Spinal cord (tissue), 10 donors: ENCODE results near the gene PDE10A. TPM values are rescaled to one million over a fixed set of nuclear protein-coding genes. Genes with fewer than 3 reads are reported as not detected.
"Not testable (repeated sequence)": the region's sequence is repeated elsewhere in the genome, so short reads cannot be mapped to it uniquely, and the experiment has no call there.

Experiments
- DNase-seq, 6 donors: peaks; one replicate each; pipeline versions ENCODE4 v3.0.0 to v3.0.0-alpha.2; 2013 to 2015; ENCODE audit warnings: low spot score in 6 of 6, low read depth in 4 of 6
- H3K27ac ChIP-seq: one replicate; pipeline ENCODE4 v1.5.1; 2013; ENCODE audit warnings: low read depth, low read length, control low read depth
- H3K27me3 ChIP-seq: one replicate; pipeline ENCODE4 v1.6.1; 2013; ENCODE audit warnings: low read length; ENCODE audit not compliant: control insufficient read depth, insufficient read depth
- H3K36me3 ChIP-seq: one replicate; pipeline ENCODE4 v1.6.1; 2013; ENCODE audit warnings: low read length; ENCODE audit not compliant: control insufficient read depth, insufficient read depth
- H3K4me1 ChIP-seq: one replicate; pipeline ENCODE4 v1.6.1; 2013; ENCODE audit warnings: low read length; ENCODE audit not compliant: control insufficient read depth, insufficient read depth
- H3K4me3 ChIP-seq: one replicate; pipeline ENCODE4 v1.5.1; 2013; ENCODE audit warnings: low read depth, low read length, control low read depth
- H3K9me3 ChIP-seq: one replicate; pipeline ENCODE4 v1.6.1; 2013; ENCODE audit warnings: low read length; ENCODE audit not compliant: control insufficient read depth, insufficient read depth
- WGBS: methylation state at CpG from one replicate; pipeline ENCODE4 v1.1.5; 2013; ENCODE audit warnings: missing lambda C conversion rate; ENCODE audit not compliant: insufficient coverage; 5-methylcytosine and 5-hydroxymethylcytosine counted together
- polyA plus RNA-seq, 2 donors: library from polyadenylated mRNA; unstranded; fragments of 120-200 nt; gene quantifications; one replicate each; pipeline ENCODE4 v1.2.1, GENCODE V29; 2013; ENCODE audit not compliant: insufficient read length in 2 of 2
- total RNA-seq, 2 donors: library from RNA; depleted of rRNA in 1 of 2; stranded (reverse); fragments of 120-200 nt in 1 of 2; fragments of >200 nt in 1 of 2; gene quantifications; one replicate each; pipeline versions ENCODE4 v1.2.3 to v1.2.4, GENCODE V29; 2013 to 2014
- donor health status: healthy.

PDE10A gene
- total and polyA plus RNA-seq, 4 donors, result 10.9 to 28.2 (median 14.2) TPM

DNA sequence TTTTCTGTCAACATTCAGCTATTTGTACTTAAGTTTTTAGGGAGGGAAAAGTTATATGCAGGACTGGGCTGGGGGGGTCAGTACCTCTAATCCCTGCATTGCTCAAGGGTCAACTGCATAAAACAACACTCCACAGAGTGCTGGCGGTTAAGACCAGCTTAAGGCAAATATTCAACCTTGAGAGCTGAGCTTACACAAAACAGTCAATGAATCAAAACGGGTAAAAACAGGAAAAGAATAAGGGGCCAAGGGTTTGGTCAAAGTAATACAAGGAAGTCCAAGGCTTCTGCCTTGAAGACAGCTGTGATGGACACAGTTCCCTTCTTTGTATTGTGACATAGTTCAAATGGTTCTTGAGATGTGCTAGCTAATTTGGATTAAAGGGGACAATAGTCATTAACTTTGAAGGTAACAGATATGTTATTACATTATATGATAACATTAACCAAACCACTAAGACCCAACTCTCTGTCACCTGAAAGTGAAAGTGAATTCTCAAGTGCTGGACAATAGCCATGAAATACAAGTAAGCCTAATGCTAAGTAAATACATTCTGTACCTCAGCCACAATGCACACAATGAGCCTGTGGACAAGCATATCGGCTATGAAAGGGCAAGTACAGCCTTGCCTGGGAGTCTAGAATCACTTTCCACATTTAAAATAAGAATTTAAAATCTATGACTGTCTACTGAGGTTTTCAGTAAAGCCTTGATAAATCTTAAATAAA, 106.8 kb downstream of the PDE10A start:
- Histone ChIP-seq H3K4me1 (no peaks in the 10 kb centered on the region), H3K9me3 (no peaks in the 10 kb centered on the region), H3K27ac (no peak overlapping the region), H3K4me3 (no peak overlapping the region), H3K36me3 (no peaks in the 10 kb centered on the region), H3K27me3 (no peaks in the 10 kb centered on the region)
- DNase-seq, result peak in 1 of 6 donors; percentile 7
- WGBS, result 40% methylated on average over 1 of the region's 3 CpGs

DNA sequence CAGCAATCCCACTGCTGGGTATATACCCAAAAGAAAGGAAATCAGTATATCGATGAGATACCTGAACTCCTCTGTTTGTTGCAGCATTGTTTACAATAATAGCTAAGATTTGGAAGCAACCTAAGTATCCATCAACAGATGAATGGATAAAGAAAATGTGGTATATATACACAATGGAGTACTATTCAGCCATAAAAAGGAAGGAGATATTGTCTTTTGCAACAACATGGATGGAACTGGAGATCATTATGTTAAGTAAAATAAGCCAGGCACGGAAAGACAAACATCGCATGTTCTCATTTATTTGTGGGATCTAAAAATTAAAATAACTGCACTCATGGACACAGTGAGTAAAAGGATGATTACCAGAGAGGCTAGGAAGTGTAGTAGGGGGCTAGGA, 108.4 kb downstream of the PDE10A start:
- not testable (repeated sequence) for H3K9me3 ChIP-seq, DNase-seq, H3K36me3 ChIP-seq, H3K27ac ChIP-seq, H3K27me3 ChIP-seq, H3K4me3 ChIP-seq, H3K4me1 ChIP-seq
- WGBS, result no CpG with 5 or more reads among the region's 3 CpGs

DNA sequence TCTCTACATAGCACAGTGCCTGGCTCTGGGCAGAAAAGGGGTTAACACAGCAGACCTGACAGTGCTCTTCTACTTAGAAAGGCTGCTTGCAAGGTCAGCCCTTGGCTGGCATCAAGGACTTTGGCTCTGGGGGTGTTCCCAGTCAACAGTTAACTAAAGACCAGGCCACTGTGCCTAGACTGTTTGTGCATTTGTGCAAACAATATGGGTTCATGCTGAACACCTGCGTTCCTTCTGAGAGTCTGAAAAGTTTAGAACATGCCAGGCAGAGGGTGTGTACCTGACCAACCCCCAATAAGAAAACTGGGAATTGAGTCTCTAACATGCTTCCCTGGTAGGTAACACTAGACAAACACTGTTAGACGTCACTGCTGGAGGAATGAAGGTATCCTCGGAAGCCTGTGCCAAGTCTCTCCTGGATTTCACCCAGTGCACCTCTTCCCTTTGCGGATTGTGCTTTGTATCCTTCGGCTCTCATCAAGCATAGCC, 110.7 kb downstream of the PDE10A start:
- H3K36me3 ChIP-seq, result no peaks in the 10 kb centered on the region
- no peak overlapping the region for H3K4me3 ChIP-seq
- no peaks in the 10 kb centered on the region for H3K27me3 ChIP-seq
- WGBS, result 75% methylated on average over 5 of the region's 5 CpGs
- H3K27ac ChIP-seq, result no peak overlapping the region
- H3K9me3 ChIP-seq, result no peaks in the 10 kb centered on the region
- no peaks in the 10 kb centered on the region for H3K4me1 ChIP-seq
- DNase-seq, result no peak

DNA sequence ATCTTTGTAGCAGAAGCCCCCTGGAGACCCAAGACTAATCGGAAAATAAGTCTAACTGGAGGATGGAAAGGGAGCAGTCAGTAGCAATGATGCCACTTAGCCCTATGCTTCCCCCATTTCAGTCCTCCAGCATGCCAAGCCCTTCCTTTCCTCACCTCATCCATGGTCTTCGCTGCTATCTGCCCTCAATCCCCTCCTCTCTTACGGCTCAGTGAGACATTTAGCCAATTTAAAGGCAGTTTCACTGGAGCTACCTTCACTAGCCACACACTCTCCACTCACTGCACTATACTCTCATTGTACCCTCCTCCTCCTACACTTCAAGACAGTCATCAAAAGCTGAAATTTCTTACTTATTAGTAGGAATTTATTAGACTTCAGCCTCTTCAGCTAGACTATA, 111.2 kb downstream of the PDE10A start:
- no peaks in the 10 kb centered on the region for H3K4me1 ChIP-seq
- H3K4me3 ChIP-seq, result no peak overlapping the region
- no peaks in the 10 kb centered on the region for H3K9me3 ChIP-seq
- no peaks in the 10 kb centered on the region for H3K27me3 ChIP-seq
- H3K27ac ChIP-seq, result no peak overlapping the region
- 57% methylated on average over 3 of the region's 3 CpGs for WGBS
- no peaks in the 10 kb centered on the region for H3K36me3 ChIP-seq
- DNase-seq, result no peak

DNA sequence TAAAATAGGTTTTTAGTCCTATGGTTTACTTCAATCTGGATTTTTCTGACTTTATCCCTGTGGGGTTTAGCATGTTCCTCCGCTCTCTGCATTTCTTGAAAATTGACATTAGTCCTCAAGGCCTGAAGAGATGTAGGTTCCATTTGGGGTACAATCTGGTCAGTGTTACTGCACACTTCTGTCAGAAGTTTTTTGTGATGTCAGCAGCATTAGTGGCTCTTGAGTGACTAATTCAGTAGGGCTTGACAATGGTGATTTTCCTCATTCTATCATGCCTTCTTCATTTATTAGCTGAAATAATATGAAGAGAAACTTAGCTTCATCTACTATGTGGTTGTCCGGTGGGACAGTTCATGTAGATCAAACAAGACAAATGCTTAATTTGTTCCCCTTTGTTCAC, 114.6 kb downstream of the PDE10A start:
- Histone ChIP-seq H3K27me3 (no peaks in the 10 kb centered on the region), H3K4me3 (no peak overlapping the region), H3K4me1 (no peaks in the 10 kb centered on the region), H3K9me3 (no peaks in the 10 kb centered on the region), H3K36me3 (no peaks in the 10 kb centered on the region), H3K27ac (no peak overlapping the region)
- WGBS, result no CpG with 5 or more reads among the region's 2 CpGs
- no peak for DNase-seq

DNA sequence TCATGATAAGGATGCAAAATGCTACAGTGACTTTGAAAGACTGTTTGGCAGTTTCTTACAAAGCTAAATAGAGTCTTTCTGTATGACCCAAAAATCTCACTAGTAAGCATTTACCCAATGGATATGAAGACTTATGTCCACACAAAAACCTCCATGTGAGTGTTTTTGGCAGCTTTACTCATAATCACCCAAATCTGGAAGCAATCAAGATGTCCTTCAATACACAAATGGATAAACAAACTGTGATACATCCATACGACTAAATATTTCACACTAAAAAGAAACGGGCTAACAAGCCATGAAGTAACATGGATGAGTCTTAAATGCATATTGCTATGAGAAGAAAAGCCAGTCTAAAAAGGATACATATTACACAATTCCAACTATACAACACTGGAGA, 117.2 kb downstream of the PDE10A start:
- no CpG with 5 or more reads among the region's 2 CpGs for WGBS
- Histone ChIP-seq H3K36me3 (no peaks in the 10 kb centered on the region), H3K27ac (no peak overlapping the region), H3K4me1 (no peaks in the 10 kb centered on the region), H3K4me3 (no peak overlapping the region), H3K9me3 (no peaks in the 10 kb centered on the region), H3K27me3 (no peaks in the 10 kb centered on the region)
- peak in 1 of 6 donors; percentile 9 for DNase-seq

DNA sequence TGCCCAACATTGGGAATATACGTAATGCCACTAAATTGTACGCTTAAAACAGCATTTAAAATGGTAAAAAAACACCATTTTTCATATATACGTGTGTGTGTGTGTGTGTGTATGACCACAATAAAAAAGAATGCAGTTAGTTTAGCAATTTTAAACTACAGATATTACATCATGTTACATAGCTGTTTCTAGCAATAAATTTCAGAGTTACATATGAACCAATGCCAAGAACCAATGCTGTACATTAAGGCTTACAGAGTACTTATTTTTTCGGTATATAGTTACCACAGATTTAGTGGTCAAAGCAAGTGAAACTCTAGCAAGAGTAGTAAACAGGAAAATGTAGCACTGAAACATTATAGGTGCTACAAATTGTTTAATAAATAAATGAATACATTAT, 119.3 kb downstream of the PDE10A start:
- DNase-seq, result no peak
- WGBS, result no CpG with 5 or more reads among the region's 4 CpGs
- no peak overlapping the region for H3K4me3 ChIP-seq

DNA sequence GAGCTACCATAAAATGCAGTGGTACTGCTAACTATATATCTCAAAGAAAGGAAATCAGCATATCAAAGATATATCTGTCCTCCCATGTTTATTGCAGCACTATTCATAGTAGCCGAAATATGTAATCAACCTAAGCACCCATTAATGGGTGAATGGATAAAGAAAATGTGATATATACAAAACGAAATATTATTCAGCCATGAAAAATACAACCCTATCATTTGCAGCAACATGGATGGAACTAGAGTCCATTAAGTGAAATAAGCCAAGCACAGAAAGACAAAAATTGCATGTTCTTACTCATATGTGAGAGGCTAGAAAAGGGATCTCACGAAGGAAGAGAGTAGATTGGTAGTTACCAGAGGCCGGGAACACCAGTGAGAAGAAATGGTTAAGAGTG, 126.1 kb downstream of the PDE10A start:
- 92% methylated on average over 2 of the region's 4 CpGs for WGBS
- Histone ChIP-seq H3K27me3 (no peaks in the 10 kb centered on the region), H3K4me3 (no peak overlapping the region), H3K36me3 (no peaks in the 10 kb centered on the region), H3K27ac (no peak overlapping the region), H3K4me1 (no peaks in the 10 kb centered on the region), H3K9me3 (peaks cover 3% of the 10 kb centered on the region)
- no peak for DNase-seq

More for the DNA sequence above, 119.3 kb downstream of the PDE10A start:
- H3K27ac ChIP-seq, result no peak overlapping the region
- H3K9me3 ChIP-seq, result no peaks in the 10 kb centered on the region
- no peaks in the 10 kb centered on the region for H3K36me3 ChIP-seq
- no peaks in the 10 kb centered on the region for H3K27me3 ChIP-seq
- no peaks in the 10 kb centered on the region for H3K4me1 ChIP-seq

DNA sequence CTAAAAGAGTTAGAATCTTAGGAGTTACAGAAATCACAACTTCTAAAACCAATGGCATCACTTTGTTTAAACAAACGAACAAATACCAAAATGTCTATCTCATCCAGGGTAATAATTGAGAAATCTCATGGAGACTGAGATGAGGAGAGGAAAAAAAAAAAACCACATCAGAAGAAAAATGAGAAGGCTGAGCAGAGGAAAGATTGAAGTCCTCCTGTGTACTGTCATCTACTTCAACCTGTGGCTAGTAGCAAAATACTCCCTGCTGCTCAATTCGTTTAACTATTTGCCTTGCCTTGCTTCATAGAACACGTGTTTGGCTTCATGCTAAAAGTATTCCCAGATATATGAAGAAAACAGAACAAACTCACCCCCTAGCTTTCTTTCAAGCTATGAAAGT, 143.7 kb downstream of the PDE10A start:
- Histone ChIP-seq H3K4me3 (no peak overlapping the region), H3K4me1 (no peaks in the 10 kb centered on the region), H3K36me3 (no peaks in the 10 kb centered on the region), H3K27me3 (no peaks in the 10 kb centered on the region), H3K27ac (no peak overlapping the region), H3K9me3 (no peaks in the 10 kb centered on the region)
- no CpG with 5 or more reads among the region's 3 CpGs for WGBS
- no peak for DNase-seq

DNA sequence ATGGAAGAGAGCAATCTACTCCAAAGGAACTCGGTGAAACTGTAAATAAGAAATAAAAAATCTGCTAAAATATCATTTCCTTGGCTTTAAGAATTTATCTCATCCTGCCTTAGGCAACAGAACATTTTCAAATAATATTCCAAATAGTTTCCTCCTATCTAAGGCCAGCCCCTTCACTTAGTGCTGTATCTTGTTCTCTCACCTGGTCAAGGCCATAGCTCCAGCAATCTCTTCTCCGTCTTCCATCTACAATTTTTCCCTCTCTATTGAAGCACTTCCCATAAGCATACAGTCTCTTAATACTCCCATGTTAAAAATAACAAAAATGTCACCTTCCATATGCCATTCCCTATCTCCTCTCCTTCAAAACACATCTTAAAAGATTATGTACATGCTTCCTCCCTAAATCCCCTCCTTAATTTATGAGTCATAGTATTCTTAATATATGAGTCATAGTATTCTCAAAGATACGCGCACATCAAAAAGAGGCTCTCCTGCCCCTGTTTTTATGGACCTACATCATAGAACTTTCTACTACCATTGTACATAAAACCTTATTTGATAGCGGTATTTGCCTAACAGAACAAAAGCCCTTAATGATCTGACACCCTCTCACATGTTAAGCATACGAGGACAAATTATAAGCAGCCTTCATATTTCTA, 146.9 kb downstream of the PDE10A start:
- H3K27me3 ChIP-seq, result no peaks in the 10 kb centered on the region
- H3K27ac ChIP-seq, result no peak overlapping the region
- H3K36me3 ChIP-seq, result no peaks in the 10 kb centered on the region
- no peak overlapping the region for H3K4me3 ChIP-seq
- no peaks in the 10 kb centered on the region for H3K9me3 ChIP-seq
- H3K4me1 ChIP-seq, result no peaks in the 10 kb centered on the region
- 88% methylated on average over 1 of the region's 6 CpGs for WGBS
- no peak for DNase-seq
